HCT116 (cell line): ENCODE data around the gene CTSG. TPM values are rescaled to one million over a fixed set of nuclear protein-coding genes. Genes with fewer than 3 reads are reported as not detected.

Source experiments
- ATAC-seq: fragments of 200-7000 bp; cut with Tn5 transposase; 2 replicates; pipeline ENCODE4 v1.9.1; 2020; ENCODE audit warnings: mild to moderate bottlenecking, moderate library complexity
- BruUV-seq: library from RNA; stranded (reverse); fragments of 400-500 nt; replicated peaks from 2 replicates; lab custom pipeline; 2021; lab: Mats Ljungman, UMichigan
- CTCF ChIA-PET: fragments of 300-600 bp; sonication (Branson Sonifier 250); formaldehyde crosslinking; loops from one replicate; lab custom pipeline; 2021; ENCODE audit warnings: antibody characterized with exemption; lab: Charles Lee
- POLR2A ChIA-PET: fragments of 300-600, 350-600 bp; sonication (Branson Sonifier 250); formaldehyde crosslinking; loops from one replicate; lab custom pipeline; 2021; ENCODE audit warnings: antibody characterized with exemption; lab: Charles Lee
- RAD21 ChIA-PET, 2 experiments: fragments of 300-600 bp; sonication (Branson Sonifier 250); formaldehyde crosslinking; loops; one replicate each; lab custom pipeline; 2023; ENCODE audit warnings: low total read pairs in 2 of 2; ENCODE audit not compliant: uncharacterized antibody in 2 of 2, unreplicated experiment in 2 of 2, low non-redundant PET in 1 of 2; lab: Charles Lee
- DNase-seq: peaks from one replicate; pipeline ENCODE4 v3.0.0-alpha.2; 2010; ENCODE audit warnings: low read depth, low spot score
- H2AFZ ChIP-seq: fragments of 200-600 bp; shearing (Covaris generic), sonication (generic); 2 replicates; pipeline ENCODE4 v1.6.1; 2017; ENCODE audit warnings: low read depth, mixed run types, mixed read lengths, antibody characterized with exemption, low read length; ENCODE audit not compliant: poor library complexity, severe bottlenecking
- H3K27ac ChIP-seq: 2 replicates; pipeline ENCODE4 v1.5.1; 2012; ENCODE audit warnings: low read depth, low read length
- H3K27me3 ChIP-seq: fragments of 200-600 bp; sonication (generic); 2 replicates; pipeline ENCODE4 v1.6.1; 2016; ENCODE audit warnings: mixed run types, low read length, mixed read lengths; ENCODE audit not compliant: insufficient read depth
- H3K36me3 ChIP-seq, 2 experiments: fragments of 200-500 bp in 1 of 2; fragments of 200-600 bp in 1 of 2; sonication (Bioruptor generic) in 1 of 2; sonication (generic) in 1 of 2; 2 replicates each; pipeline versions ENCODE4 v1.5.1 to v1.6.1; 2014 to 2016; ENCODE audit warnings: low read length in 2 of 2, inconsistent platforms in 1 of 2, mixed read lengths in 1 of 2, mixed run types in 1 of 2; ENCODE audit not compliant: insufficient read depth in 2 of 2, control insufficient read depth in 1 of 2
- H3K4me1 ChIP-seq, 2 experiments: fragments of 200-600 bp in 1 of 2; sonication (generic) in 1 of 2; 2 replicates each; pipeline versions ENCODE4 v1.5.1 to v1.6.1; 2012 to 2017; ENCODE audit warnings: low read length in 2 of 2, inconsistent platforms in 1 of 2, mild to moderate bottlenecking in 1 of 2, mixed read lengths in 1 of 2, mixed run types in 1 of 2, moderate library complexity in 1 of 2; ENCODE audit not compliant: insufficient read depth in 2 of 2, control insufficient read depth in 1 of 2
- H3K4me2 ChIP-seq: fragments of 200-600 bp; sonication (generic); 2 replicates; pipeline ENCODE4 v1.6.1; 2017; ENCODE audit warnings: mixed run types, low read length, mixed read lengths
- H3K4me3 ChIP-seq, 2 experiments: fragments of 200-600 bp in 1 of 2; sonication (generic) in 1 of 2; replicated peaks in 1 of 2; 2 replicates each; pipeline ENCODE4 v1.5.1; 2011 to 2016; ENCODE audit warnings: low read length in 2 of 2, control low read depth in 1 of 2, low read depth in 1 of 2, mild to moderate bottlenecking in 1 of 2, mixed read lengths in 1 of 2, mixed run types in 1 of 2
- H3K79me2 ChIP-seq: fragments of 200-600 bp; sonication (generic); 2 replicates; pipeline ENCODE4 v1.6.1; 2017; ENCODE audit warnings: mild to moderate bottlenecking, mixed run types, low read length, moderate library complexity, mixed read lengths; ENCODE audit not compliant: insufficient read depth
- H3K9ac ChIP-seq: fragments of 200-600 bp; sonication (generic); 2 replicates; pipeline ENCODE4 v1.6.1; 2016; ENCODE audit warnings: low read length, mixed read lengths
- H3K9me2 ChIP-seq: fragments of 200-600 bp; sonication (generic), shearing (Covaris generic); 2 replicates; pipeline ENCODE4 v1.6.1; 2017; ENCODE audit warnings: mixed run types, mild to moderate bottlenecking, moderate library complexity; ENCODE audit not compliant: insufficient read depth
- H3K9me3 ChIP-seq, 2 experiments: fragments of 200-500 bp in 1 of 2; fragments of 200-600 bp in 1 of 2; sonication (Bioruptor generic) in 1 of 2; sonication (generic) in 1 of 2; 2 replicates each; pipeline ENCODE4 v1.6.1; 2014 to 2017; ENCODE audit warnings: low read length in 2 of 2, mixed read lengths in 2 of 2, inconsistent platforms in 1 of 2, low read depth in 1 of 2, mild to moderate bottlenecking in 1 of 2, mixed run types in 1 of 2, moderate library complexity in 1 of 2; ENCODE audit not compliant: control insufficient read depth in 1 of 2, insufficient read depth in 1 of 2
- H4K20me1 ChIP-seq: fragments of 200-600 bp; sonication (generic), shearing (Covaris generic); 2 replicates; pipeline ENCODE4 v1.6.1; 2017; ENCODE audit warnings: mixed run types, mild to moderate bottlenecking, moderate library complexity; ENCODE audit not compliant: insufficient read depth
- CBX3 ChIP-seq: IDR thresholded peaks from 2 replicates; pipeline ENCODE4 v1.6.1; 2012; ENCODE audit warnings: low read depth
- CEBPB ChIP-seq: IDR thresholded peaks from 2 replicates; pipeline ENCODE4 v1.6.1; 2012; ENCODE audit warnings: low read depth
- ELF1 ChIP-seq: IDR thresholded peaks from 2 replicates; pipeline ENCODE4 v1.6.1; 2012; ENCODE audit warnings: low read depth, borderline replicate concordance
- EZH2 ChIP-seq: fragments of 200-600 bp; sonication (generic); IDR thresholded peaks from 2 replicates; pipeline ENCODE4 v1.6.1; 2017; ENCODE audit warnings: antibody characterized with exemption, mixed run types
- FOSL1 ChIP-seq: IDR thresholded peaks from 2 replicates; pipeline ENCODE4 v1.6.1; 2012; ENCODE audit warnings: low read depth
- JUND ChIP-seq: IDR thresholded peaks from 2 replicates; pipeline ENCODE4 v1.6.1; 2012
- POLR2A ChIP-seq: IDR thresholded peaks from 2 replicates; pipeline ENCODE4 v1.7.0; 2011; ENCODE audit warnings: borderline replicate concordance; ENCODE audit not compliant: insufficient read depth, insufficient read length; ENCODE audit errors: extremely low read depth
- RAD21 ChIP-seq: IDR thresholded peaks from 2 replicates; pipeline ENCODE4 v1.6.1; 2012; ENCODE audit warnings: low read depth, mild to moderate bottlenecking
- SIN3A ChIP-seq: IDR thresholded peaks from 2 replicates; pipeline ENCODE4 v1.6.1; 2012; ENCODE audit warnings: low read depth
- SP1 ChIP-seq: IDR thresholded peaks from 2 replicates; pipeline ENCODE4 v1.6.1; 2012; ENCODE audit warnings: low read depth
- SRF ChIP-seq: IDR thresholded peaks from 2 replicates; pipeline ENCODE4 v1.6.1; 2012; ENCODE audit warnings: low read depth
- YY1 ChIP-seq: IDR thresholded peaks from 2 replicates; pipeline ENCODE4 v1.6.1; 2011; ENCODE audit warnings: low read length, low read depth, moderate library complexity, mild to moderate bottlenecking; ENCODE audit not compliant: insufficient replicate concordance; ENCODE audit errors: extremely low read depth
- ZFX ChIP-seq: fragments of 450-650 bp; IDR thresholded peaks from 2 replicates; pipeline ENCODE4 v1.6.1; 2017
- ZNF274 ChIP-seq: fragments of 200-500 bp; sonication (Bioruptor generic); IDR thresholded peaks from 2 replicates; pipeline ENCODE4 v1.6.1; 2014; ENCODE audit warnings: mild to moderate bottlenecking, low read depth, low read length, inconsistent platforms
- intact Hi-C: fragments of 100-400 bp; cut with micrococcal nuclease; formaldehyde crosslinking; loops from 2 replicates; pipeline ENCODE4 v1.10.0; 2022
- total RNA-seq: library from RNA; stranded (reverse); gene quantifications from one replicate; pipeline ENCODE4 v1.2.1, GENCODE V29; 2021; ENCODE audit not compliant: unreplicated experiment
- TF ChIP-seq, protein P1 (sequence below), 3 experiments: fragments of 200-600 bp in 1 of 3; sonication (generic) in 1 of 3; IDR thresholded peaks in 2 of 3; conservative IDR thresholded peaks in 1 of 3; 2 replicates each; pipeline ENCODE4 v1.5.1; 2012 to 2017; ENCODE audit warnings: low read depth in 2 of 3, low read length in 2 of 3, antibody characterized with exemption in 1 of 3, borderline replicate concordance in 1 of 3, control low read depth in 1 of 3, mild to moderate bottlenecking in 1 of 3, mixed read lengths in 1 of 3, mixed run types in 1 of 3, moderate library complexity in 1 of 3; ENCODE audit not compliant: insufficient read depth in 1 of 3
- TF ChIP-seq, protein P2 (sequence below): IDR thresholded peaks from 2 replicates; pipeline ENCODE4 v1.6.1; 2012; ENCODE audit warnings: low read depth
- TF ChIP-seq, protein P3 (sequence below): IDR thresholded peaks from 2 replicates; pipeline ENCODE4 v1.6.1; 2012
- TF ChIP-seq, protein P4 (sequence below): IDR thresholded peaks from 2 replicates; pipeline ENCODE4 v1.6.1; 2012

The CTSG gene
- total RNA-seq, 1 experiment from 2014 or later, result not detected

DNA sequence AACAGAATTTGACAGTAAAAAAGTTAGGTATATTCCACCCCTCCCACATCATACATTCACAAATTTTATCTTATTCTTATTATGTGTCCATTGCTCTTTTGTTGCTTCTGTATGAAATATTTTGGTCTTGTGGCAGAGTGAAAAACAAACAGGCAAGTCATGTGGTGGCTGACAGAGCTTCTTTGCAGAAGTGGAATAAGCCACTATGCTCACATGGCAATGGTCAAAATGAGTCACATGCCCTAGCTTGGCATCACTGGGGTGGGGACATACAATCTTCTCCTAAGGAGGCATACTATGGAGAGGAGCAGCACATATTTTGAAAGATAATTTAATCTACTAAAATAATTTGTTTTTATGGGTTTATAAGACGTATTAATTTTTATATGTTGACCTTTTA, 40.3 kb downstream of the CTSG start:
- CTCF ChIA-PET, result no interaction called here
- no peak overlapping the region for H3K4me2 ChIP-seq
- RAD21 ChIA-PET, result no interaction called here
- no peaks in the 10 kb centered on the region for H3K4me1 ChIP-seq
- no peaks in the 10 kb centered on the region for H3K36me3 ChIP-seq
- ATAC-seq (no peak), DNase-seq (no peak)
- no peak overlapping the region for H3K4me3 ChIP-seq
- intact Hi-C loops, result no loop called here
- H2AFZ ChIP-seq, result no peak overlapping the region
- no peaks in the 10 kb centered on the region for H3K9me2 ChIP-seq
- H3K27ac ChIP-seq, result no peak overlapping the region
- H3K9ac ChIP-seq, result no peak overlapping the region
- TF ChIP-seq CEBPB, result no peak
- TF ChIP-seq, protein P1, sequence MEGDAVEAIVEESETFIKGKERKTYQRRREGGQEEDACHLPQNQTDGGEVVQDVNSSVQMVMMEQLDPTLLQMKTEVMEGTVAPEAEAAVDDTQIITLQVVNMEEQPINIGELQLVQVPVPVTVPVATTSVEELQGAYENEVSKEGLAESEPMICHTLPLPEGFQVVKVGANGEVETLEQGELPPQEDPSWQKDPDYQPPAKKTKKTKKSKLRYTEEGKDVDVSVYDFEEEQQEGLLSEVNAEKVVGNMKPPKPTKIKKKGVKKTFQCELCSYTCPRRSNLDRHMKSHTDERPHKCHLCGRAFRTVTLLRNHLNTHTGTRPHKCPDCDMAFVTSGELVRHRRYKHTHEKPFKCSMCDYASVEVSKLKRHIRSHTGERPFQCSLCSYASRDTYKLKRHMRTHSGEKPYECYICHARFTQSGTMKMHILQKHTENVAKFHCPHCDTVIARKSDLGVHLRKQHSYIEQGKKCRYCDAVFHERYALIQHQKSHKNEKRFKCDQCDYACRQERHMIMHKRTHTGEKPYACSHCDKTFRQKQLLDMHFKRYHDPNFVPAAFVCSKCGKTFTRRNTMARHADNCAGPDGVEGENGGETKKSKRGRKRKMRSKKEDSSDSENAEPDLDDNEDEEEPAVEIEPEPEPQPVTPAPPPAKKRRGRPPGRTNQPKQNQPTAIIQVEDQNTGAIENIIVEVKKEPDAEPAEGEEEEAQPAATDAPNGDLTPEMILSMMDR (IDR thresholded peaks at IDR 0.05 in 2 of 3, conservative IDR thresholded peaks at IDR 0.05 in 1 of 3; ENCODE audit: borderline replicate concordance in 1 of 3, insufficient read depth in 1 of 3, low read depth in 2 of 3, low read length in 2 of 3), result no peak
- TF ChIP-seq SIN3A, result no peak
- TF ChIP-seq, protein P2, sequence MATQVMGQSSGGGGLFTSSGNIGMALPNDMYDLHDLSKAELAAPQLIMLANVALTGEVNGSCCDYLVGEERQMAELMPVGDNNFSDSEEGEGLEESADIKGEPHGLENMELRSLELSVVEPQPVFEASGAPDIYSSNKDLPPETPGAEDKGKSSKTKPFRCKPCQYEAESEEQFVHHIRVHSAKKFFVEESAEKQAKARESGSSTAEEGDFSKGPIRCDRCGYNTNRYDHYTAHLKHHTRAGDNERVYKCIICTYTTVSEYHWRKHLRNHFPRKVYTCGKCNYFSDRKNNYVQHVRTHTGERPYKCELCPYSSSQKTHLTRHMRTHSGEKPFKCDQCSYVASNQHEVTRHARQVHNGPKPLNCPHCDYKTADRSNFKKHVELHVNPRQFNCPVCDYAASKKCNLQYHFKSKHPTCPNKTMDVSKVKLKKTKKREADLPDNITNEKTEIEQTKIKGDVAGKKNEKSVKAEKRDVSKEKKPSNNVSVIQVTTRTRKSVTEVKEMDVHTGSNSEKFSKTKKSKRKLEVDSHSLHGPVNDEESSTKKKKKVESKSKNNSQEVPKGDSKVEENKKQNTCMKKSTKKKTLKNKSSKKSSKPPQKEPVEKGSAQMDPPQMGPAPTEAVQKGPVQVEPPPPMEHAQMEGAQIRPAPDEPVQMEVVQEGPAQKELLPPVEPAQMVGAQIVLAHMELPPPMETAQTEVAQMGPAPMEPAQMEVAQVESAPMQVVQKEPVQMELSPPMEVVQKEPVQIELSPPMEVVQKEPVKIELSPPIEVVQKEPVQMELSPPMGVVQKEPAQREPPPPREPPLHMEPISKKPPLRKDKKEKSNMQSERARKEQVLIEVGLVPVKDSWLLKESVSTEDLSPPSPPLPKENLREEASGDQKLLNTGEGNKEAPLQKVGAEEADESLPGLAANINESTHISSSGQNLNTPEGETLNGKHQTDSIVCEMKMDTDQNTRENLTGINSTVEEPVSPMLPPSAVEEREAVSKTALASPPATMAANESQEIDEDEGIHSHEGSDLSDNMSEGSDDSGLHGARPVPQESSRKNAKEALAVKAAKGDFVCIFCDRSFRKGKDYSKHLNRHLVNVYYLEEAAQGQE, result no peak
- no peak for TF ChIP-seq SP1
- no peak for TF ChIP-seq CBX3
- TF ChIP-seq FOSL1, result no peak
- TF ChIP-seq SRF, result no peak
- no peak for TF ChIP-seq YY1
- TF ChIP-seq EZH2, result no peak
- TF ChIP-seq ZNF274, result no peak
- TF ChIP-seq, protein P3, sequence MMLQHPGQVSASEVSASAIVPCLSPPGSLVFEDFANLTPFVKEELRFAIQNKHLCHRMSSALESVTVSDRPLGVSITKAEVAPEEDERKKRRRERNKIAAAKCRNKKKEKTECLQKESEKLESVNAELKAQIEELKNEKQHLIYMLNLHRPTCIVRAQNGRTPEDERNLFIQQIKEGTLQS, result no peak
- TF ChIP-seq ELF1, result no peak
- TF ChIP-seq RAD21, result no peak
- TF ChIP-seq JUND, result no peak
- no peak for TF ChIP-seq POLR2A
- TF ChIP-seq, protein P4, sequence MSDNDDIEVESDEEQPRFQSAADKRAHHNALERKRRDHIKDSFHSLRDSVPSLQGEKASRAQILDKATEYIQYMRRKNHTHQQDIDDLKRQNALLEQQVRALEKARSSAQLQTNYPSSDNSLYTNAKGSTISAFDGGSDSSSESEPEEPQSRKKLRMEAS, result no peak
- no peak for TF ChIP-seq ZFX
- no peaks in the 10 kb centered on the region for H4K20me1 ChIP-seq
- POLR2A ChIA-PET, result no interaction called here
- no TSS peak for BruUV-seq
- no peaks in the 10 kb centered on the region for H3K79me2 ChIP-seq
- H3K27me3 ChIP-seq, result peaks cover 5% of the 10 kb centered on the region; the same call in 1 of the 2 replicates
- no peaks in the 10 kb centered on the region for H3K9me3 ChIP-seq
